Measurements from ENCODE around the gene ANKS1B. TPM values are rescaled to one million over a fixed set of nuclear protein-coding genes. Genes with fewer than 3 reads are reported as not detected.

The ANKS1B gene
- total RNA-seq, 1 experiment from 2014 or later = 9.7 TPM

- no peaks in the 10 kb centered on the region for H3K36me3 ChIP-seq (ENCODE audit: control insufficient read depth, insufficient read depth, low read length)
- H3K4me3 ChIP-seq (ENCODE audit: low read depth in 2 of 2, low read length in 2 of 2) = no peak overlapping the region
- ChIA-PET CTCF (no interaction called here), POLR2A (interaction anchor here (0.8 kb wide), 1 partner anchor 43 kb away, joined by 3 read pairs; no protein-coding TSS in a partner anchor)
- no TSS peak for BruUV-seq (replicated peaks)
- intact Hi-C loops (cut with micrococcal nuclease; ENCODE audit: unreplicated experiment) (no loop called here), in situ Hi-C loops (cut with HindIII; ENCODE audit: low pct_unique_long_range_greater_than_20kb, low sequenced_read_pairs) (no loop called here)
- ATAC-seq (no peak), DNase-seq (ENCODE audit: low read depth, low spot score) (no peak)
- H3K27me3 ChIP-seq (ENCODE audit: control insufficient read depth, insufficient read depth, low read length) = peaks cover 6% of the 10 kb centered on the region; the same call in 1 of the 2 replicates
- H3K9me3 ChIP-seq (ENCODE audit: control insufficient read depth, insufficient read depth, low read depth, low read length) = no peaks in the 10 kb centered on the region
- H3K27ac ChIP-seq (ENCODE audit: low read length) = no peak overlapping the region
- no peak for TF ChIP-seq TCF7L2 (IDR thresholded peaks at IDR 0.05; ENCODE audit: low read depth, low read length)
- H3K4me1 ChIP-seq (ENCODE audit: control insufficient read depth, insufficient read depth, low read length) = 0 out of 2 replicates have a peak, but pooled peaks cover 3% of the 10 kb centered on the region
Observed at GRCh38 chr12:98817742-98818141, 1167.0 kb downstream of the ANKS1B start.

DNA sequence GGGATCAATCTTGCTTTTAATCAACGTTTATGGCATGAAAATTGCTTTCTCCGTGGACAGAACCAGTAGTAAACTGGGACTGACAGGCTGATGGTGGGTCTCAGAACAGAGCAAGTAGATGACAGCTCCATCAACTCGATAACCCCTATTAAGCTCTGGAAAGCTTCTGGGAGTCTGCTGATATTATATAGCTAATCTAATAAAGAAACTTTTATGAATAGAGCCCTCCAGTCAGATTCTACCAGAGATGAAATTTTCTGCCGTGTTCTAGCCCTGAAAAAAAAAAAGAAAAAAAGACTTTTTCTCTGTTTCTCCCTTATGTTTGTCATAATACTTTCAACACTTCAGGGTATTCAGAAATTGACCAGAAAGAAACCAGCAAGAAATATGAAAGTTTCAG, 1168.0 kb downstream of the ANKS1B start:
- intact Hi-C loops (cut with micrococcal nuclease; ENCODE audit: unreplicated experiment) = no loop called here
- Histone ChIP-seq H3K27ac (ENCODE audit: low read length) (no peak overlapping the region), H3K4me3 (ENCODE audit: low read depth in 2 of 2, low read length in 2 of 2) (no peak overlapping the region), H3K27me3 (ENCODE audit: control insufficient read depth, insufficient read depth, low read length) (peaks cover 6% of the 10 kb centered on the region; the same call in 1 of the 2 replicates), H3K36me3 (ENCODE audit: control insufficient read depth, insufficient read depth, low read length) (no peaks in the 10 kb centered on the region), H3K9me3 (ENCODE audit: control insufficient read depth, insufficient read depth, low read depth, low read length) (no peaks in the 10 kb centered on the region), H3K4me1 (ENCODE audit: control insufficient read depth, insufficient read depth, low read length) (0 out of 2 replicates have a peak, but pooled peaks cover 3% of the 10 kb centered on the region)
- POLR2A ChIA-PET = no interaction called here
- DNase-seq (ENCODE audit: low read depth, low spot score) (no peak), ATAC-seq (no peak)
- BruUV-seq (replicated peaks) = no TSS peak
- CTCF ChIA-PET = no interaction called here
- TF ChIP-seq, protein P1, sequence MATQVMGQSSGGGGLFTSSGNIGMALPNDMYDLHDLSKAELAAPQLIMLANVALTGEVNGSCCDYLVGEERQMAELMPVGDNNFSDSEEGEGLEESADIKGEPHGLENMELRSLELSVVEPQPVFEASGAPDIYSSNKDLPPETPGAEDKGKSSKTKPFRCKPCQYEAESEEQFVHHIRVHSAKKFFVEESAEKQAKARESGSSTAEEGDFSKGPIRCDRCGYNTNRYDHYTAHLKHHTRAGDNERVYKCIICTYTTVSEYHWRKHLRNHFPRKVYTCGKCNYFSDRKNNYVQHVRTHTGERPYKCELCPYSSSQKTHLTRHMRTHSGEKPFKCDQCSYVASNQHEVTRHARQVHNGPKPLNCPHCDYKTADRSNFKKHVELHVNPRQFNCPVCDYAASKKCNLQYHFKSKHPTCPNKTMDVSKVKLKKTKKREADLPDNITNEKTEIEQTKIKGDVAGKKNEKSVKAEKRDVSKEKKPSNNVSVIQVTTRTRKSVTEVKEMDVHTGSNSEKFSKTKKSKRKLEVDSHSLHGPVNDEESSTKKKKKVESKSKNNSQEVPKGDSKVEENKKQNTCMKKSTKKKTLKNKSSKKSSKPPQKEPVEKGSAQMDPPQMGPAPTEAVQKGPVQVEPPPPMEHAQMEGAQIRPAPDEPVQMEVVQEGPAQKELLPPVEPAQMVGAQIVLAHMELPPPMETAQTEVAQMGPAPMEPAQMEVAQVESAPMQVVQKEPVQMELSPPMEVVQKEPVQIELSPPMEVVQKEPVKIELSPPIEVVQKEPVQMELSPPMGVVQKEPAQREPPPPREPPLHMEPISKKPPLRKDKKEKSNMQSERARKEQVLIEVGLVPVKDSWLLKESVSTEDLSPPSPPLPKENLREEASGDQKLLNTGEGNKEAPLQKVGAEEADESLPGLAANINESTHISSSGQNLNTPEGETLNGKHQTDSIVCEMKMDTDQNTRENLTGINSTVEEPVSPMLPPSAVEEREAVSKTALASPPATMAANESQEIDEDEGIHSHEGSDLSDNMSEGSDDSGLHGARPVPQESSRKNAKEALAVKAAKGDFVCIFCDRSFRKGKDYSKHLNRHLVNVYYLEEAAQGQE (IDR thresholded peaks at IDR 0.05; ENCODE audit: insufficient read depth in 1 of 2, low read depth in 2 of 2, low read length in 1 of 2) = no peak
- TF ChIP-seq, protein P2, sequence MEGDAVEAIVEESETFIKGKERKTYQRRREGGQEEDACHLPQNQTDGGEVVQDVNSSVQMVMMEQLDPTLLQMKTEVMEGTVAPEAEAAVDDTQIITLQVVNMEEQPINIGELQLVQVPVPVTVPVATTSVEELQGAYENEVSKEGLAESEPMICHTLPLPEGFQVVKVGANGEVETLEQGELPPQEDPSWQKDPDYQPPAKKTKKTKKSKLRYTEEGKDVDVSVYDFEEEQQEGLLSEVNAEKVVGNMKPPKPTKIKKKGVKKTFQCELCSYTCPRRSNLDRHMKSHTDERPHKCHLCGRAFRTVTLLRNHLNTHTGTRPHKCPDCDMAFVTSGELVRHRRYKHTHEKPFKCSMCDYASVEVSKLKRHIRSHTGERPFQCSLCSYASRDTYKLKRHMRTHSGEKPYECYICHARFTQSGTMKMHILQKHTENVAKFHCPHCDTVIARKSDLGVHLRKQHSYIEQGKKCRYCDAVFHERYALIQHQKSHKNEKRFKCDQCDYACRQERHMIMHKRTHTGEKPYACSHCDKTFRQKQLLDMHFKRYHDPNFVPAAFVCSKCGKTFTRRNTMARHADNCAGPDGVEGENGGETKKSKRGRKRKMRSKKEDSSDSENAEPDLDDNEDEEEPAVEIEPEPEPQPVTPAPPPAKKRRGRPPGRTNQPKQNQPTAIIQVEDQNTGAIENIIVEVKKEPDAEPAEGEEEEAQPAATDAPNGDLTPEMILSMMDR (IDR thresholded peaks at IDR 0.05) = no peak
- TF ChIP-seq SIN3A (IDR thresholded peaks at IDR 0.05; ENCODE audit: borderline replicate concordance, insufficient read depth, low read depth, low read length) (no peak), TCF7L2 (IDR thresholded peaks at IDR 0.05; ENCODE audit: low read depth, low read length) (no peak), POLR2AphosphoS5 (IDR thresholded peaks at IDR 0.05; ENCODE audit: low read depth, low read length) (no peak)
- in situ Hi-C loops (cut with HindIII; ENCODE audit: low pct_unique_long_range_greater_than_20kb, low sequenced_read_pairs) = no loop called here

DNA sequence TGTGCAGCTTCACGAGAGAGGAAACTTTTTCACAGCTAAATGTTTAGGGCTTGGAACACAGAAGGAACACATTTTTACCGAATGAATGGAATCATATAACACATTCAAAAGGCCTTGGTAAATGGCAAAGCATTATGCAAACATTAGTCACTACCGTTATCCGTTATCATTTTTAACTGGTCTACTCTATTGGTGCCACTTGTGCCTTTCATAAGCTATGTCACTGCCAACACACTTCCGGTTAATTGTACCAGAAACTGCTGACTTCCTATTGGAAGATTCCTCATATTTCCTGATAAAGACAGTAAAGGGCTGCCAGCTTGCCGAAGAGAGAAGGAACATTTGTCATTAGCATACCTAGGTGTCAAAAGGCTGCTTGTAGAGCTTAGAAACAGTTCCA, 1170.5 kb downstream of the ANKS1B start:
- no peak overlapping the region for H3K27ac ChIP-seq (ENCODE audit: low read length)
- in situ Hi-C loops (cut with HindIII; ENCODE audit: low pct_unique_long_range_greater_than_20kb, low sequenced_read_pairs) (no loop called here), intact Hi-C loops (cut with micrococcal nuclease; ENCODE audit: unreplicated experiment) (no loop called here)
- H3K27me3 ChIP-seq (ENCODE audit: control insufficient read depth, insufficient read depth, low read length) = peaks cover 6% of the 10 kb centered on the region; the same call in 1 of the 2 replicates
- H3K4me1 ChIP-seq (ENCODE audit: control insufficient read depth, insufficient read depth, low read length) = 0 out of 2 replicates have a peak, but pooled peaks cover 3% of the 10 kb centered on the region
- ATAC-seq (no peak), DNase-seq (ENCODE audit: low read depth, low spot score) (no peak)
- BruUV-seq (replicated peaks) = no TSS peak
- H3K9me3 ChIP-seq (ENCODE audit: control insufficient read depth, insufficient read depth, low read depth, low read length) = no peaks in the 10 kb centered on the region
- POLR2A ChIA-PET = no interaction called here
- CTCF ChIA-PET = no interaction called here
- no peak for TF ChIP-seq POLR2AphosphoS5 (IDR thresholded peaks at IDR 0.05; ENCODE audit: low read depth, low read length)
- no peak for TF ChIP-seq TCF7L2 (IDR thresholded peaks at IDR 0.05; ENCODE audit: low read depth, low read length)
- TF ChIP-seq, protein P1 (IDR thresholded peaks at IDR 0.05; ENCODE audit: insufficient read depth in 1 of 2, low read depth in 2 of 2, low read length in 1 of 2) = no peak
- TF ChIP-seq, protein P2 (IDR thresholded peaks at IDR 0.05) = no peak
- no peak for TF ChIP-seq SIN3A (IDR thresholded peaks at IDR 0.05; ENCODE audit: borderline replicate concordance, insufficient read depth, low read depth, low read length)
- no peaks in the 10 kb centered on the region for H3K36me3 ChIP-seq (ENCODE audit: control insufficient read depth, insufficient read depth, low read length)
- H3K4me3 ChIP-seq (ENCODE audit: low read depth in 2 of 2, low read length in 2 of 2) = no peak overlapping the region
